Midbrain (tissue), 1 donor: Measurements from ENCODE around the gene AUH.
"Not testable (repeated sequence)": the region's sequence is repeated elsewhere in the genome, so short reads cannot be mapped to it uniquely, and the experiment has no call there.

Experiments
- DNase-seq: peaks from one replicate; lab custom pipeline; 2025; lab: John Stamatoyannopoulos, UW

AUH gene

DNA sequence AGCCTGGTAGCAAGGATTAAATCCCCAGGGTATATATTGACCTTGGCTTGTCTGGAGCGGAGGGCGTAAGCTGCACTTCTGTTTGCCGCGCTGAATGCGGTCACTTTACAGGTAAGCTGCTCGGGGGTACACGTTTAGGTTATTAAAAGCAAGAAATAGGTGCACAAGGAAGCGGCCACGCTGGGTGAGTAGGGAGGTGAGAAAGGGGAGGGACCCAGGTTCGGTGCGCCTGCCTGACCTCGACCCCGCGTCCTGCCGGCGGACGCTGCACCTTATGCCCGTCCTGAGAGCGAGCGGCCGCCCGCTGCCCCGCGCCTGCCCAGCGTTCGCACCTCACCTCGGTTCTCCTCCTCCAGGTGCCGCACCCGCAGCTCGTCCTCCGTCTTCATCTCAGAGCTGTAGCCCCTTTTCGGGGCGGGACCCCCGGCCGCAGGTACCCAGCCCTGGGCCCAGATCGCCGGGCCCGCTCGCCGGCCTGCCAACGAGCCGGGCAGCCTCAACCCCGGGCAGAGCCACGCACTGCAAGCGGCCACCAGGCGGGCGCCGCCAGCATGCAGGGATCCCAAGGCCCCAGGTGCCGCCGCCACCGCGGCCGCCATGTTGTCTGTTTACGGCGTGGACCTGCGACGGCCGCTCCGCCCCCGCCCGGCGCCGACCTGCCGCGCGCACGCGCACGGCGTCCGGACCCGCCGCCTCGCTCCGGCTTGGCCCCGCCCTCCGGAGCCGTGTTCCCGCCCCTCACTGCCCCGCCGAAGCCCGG lies at the start of gene AUH:
TSS of gene AUH (minus strand) at position 628 of the 760 bp plus-strand sequence. CDS start at position 599, 29 bp downstream.
- peak; percentile 88 for DNase-seq

GRCh38 chr9:91411096-91411771 lies 49.5 kb upstream of the AUH start:
- DNase-seq, result no peak

DNA sequence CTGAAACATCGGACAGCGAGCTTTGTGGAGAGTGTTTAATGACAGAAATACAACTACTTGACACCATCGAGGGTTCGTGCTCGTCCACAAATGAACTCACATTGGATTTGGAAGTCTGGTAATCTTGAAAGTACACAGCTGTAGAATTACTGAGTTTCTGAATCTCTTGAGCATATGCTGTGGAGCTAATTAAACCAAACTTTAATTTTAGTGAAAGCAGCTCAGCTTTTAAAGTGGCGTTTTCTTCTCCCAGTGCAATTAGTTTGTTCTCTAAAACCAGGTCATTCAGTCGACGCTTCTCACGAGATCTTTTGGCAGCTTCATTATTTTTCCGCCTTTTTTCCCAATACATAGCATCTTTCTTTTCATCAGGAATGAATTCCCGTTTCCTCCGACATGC lies 48.4 kb upstream of the AUH start:
- DNase-seq, result no peak

GRCh38 chr9:91408475-91408874 lies 46.8 kb upstream of the AUH start:
- DNase-seq, result no peak

GRCh38 chr9:91407580-91408318 lies 46.0 kb upstream of the AUH start:
- DNase-seq, result no peak

DNA sequence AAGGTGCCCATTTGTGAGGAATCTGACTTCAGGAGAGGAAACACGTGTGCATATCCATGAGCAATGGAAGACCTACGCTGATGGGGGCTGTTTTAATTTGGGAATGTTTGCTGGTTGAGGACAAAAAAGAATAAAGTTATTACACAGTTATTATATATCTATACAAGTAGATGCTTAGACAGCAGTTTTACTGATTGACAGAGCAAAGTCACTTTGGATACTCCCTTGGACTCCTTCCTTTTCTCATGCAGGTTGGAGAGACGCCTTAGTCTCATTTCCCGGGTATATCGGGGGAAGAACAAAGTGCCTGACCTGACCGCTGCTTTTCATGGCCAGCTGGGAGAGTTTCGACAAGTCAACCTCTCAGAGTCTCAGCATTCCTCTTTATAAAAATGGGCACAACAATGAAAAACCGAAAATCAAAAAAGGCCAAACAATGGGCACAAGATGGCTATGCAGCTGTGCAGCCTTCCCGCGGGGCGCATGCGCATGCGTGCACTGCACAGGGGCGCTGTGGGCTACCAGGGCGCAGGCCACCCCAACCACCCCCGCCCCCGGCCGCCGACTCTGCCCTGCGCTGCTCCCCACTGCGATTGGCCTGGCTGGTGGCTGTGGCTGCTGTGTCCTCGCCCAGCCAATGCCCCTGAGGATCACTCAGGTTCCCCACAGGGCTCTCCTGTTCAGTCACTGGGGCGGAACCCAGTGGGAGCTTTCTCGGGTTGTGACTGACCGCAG lies 43.8 kb upstream of the AUH start:
- no peak for DNase-seq

DNA sequence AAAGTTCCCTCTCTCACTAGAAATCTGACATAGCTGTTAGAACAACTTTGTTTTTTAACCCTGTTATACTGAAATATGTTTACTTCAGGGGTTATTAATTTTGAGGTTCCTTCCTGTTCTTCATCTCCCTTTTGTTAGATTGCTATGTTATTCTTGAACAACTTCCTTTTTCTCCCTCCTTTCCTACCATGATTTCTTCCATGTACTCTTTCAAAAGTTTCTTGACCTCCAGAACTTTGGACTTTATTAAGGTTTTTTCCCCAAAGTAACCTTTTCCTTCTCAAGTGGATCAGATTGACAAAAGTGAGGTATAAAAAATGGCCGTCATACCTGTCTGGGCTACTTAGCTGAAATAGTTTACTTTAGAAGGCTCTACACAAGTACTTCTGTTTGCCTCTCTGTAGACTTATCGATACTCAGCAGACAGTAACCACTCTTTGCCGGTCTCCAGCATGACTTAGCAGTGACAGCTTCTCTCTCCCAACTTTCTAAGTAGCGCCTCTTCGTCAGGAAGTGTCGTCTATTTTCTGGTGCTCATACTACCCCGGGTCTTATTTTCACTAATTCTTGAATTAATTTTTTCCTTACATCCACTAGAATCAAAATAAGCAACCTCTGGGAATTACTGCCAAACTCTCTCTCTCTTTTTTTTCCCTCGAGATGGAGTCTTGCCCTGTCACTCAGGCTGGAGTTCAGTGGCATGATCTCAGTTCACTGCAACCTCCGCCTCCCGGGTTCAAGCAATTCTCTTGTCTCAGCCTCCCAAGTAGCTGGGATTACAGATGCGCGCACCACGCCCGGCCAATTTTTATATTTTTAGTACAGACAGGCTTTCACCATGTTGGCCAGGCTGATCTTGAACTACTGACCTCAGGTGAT lies 42.2 kb upstream of the AUH start:
- DNase-seq, result no peak

- no peak for DNase-seq
These were observed 37.2 kb upstream of the AUH start for GRCh38 chr9:91398926-91399325.

- DNase-seq, result no peak
These were observed 34.1 kb upstream of the AUH start for GRCh38 chr9:91395553-91396471.

GRCh38 chr9:91395106-91395552 lies 33.4 kb upstream of the AUH start:
- DNase-seq, result no peak

DNA sequence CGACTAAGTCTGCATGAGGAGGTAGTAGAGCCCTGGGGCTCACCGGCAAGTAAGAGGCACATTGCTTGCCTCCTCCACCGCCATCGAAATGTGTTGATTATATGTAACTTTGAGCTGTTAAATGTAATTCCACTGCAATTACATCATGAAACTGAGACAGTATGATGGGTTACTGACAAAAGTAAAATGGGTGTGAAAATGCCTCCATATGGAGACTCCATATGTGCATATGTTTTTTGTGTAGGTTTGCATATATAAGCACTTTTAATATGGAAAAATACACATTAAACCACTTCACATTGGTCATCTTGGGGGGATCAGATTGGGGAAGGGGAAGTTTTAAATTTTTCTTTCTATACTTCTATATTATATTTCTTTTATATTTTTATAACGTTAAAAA lies 32.1 kb upstream of the AUH start:
- DNase-seq, result no peak

GRCh38 chr9:91392435-91392834 lies 30.7 kb upstream of the AUH start:
- DNase-seq, result no peak

DNA sequence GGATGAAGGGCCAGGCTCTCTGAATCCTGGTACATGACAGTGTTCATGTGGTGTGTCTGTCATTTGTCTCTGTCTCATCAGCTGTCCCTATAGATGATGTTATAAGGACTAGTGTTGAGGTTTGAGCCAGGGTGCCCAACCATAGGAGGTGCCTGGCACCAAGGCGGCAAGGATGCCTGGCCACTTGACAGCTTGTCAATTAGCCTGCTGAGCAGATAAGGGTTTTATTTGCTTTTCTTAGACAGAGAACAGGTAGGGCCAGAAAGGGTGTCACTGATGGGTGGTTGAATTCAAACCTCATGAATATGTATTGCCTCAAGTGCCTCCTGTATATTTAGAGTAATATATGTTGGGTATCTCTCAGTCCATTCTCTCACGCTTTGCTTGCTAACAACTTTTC lies 30.1 kb upstream of the AUH start:
- DNase-seq, result no peak

- DNase-seq, result no peak
These were observed 29.7 kb upstream of the AUH start for GRCh38 chr9:91391412-91391811.

DNA sequence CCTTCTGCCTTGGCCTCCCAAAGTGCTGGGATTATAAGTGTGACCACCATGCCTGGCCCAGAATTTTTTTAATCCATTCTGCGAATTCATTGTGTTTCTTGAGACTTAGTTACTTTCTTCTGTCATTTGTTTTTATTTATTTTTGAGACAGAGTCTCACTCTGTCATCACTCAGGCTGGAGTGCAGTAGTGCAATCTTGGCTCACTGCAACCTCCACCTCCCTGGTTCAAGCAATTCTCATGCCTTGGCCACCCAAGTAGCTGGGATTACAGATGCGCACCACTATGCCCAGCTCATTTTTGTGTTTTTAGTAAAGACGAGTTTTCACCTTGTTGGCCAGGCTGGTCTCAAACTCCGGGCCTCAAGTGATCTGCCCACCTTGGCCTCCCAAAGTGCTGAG lies 28.0 kb upstream of the AUH start:
- not testable (repeated sequence) for DNase-seq

DNA sequence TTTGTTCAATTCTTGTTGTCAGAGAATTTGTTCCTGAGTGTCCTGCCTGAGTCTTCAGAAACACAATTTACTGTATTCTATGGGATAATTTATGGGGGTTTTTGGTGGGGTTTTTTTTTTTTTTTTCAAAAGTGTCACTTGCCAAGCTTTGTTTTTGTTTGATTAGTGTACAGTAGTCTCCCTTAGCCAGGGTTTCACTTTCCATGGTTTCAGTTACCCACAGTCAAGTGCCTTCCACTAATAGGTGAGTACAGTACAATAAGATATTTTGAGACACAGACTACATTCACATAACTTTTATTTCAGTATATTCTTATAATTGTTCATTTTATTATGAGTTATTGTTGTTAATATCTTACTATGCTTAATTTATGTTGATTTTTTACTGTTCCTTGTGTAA lies 25.0 kb upstream of the AUH start:
- no peak for DNase-seq

GRCh38 chr9:91384954-91385353 lies 23.2 kb upstream of the AUH start:
- DNase-seq, result no peak

- no peak for DNase-seq
These were observed 21.9 kb upstream of the AUH start for GRCh38 chr9:91383577-91383976.

- no peak for DNase-seq
These were observed 20.6 kb upstream of the AUH start for GRCh38 chr9:91382298-91382697.

DNA sequence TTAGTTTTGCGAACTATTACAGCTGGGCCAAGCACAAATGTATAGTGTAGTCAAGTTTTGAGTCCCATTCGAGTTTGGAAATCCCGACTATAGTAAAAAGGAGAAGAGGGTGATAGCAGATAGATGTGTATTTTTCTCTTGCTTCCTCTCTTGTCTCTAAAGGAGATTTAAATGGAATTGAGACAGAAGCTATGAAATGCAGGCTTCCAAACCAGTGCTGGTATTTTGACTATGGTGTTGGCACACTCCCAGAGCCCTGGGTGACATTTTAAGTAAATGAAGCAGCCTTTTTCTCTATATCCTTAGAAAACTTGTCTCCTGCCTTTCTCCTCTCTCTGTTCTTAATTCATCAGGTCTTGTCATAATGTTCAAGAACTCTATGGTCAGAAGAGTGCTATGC lies 17.7 kb upstream of the AUH start:
- no peak for DNase-seq
